Fibroblast of villous mesenchyme (primary cell): Measurements from ENCODE around the gene CYB5B. TPM values are rescaled to one million over a fixed set of nuclear protein-coding genes. Genes with fewer than 3 reads are reported as not detected.
A peak's percentile ranks its signal among the peaks of the same experiment; 100 is the strongest.

Experiments
- DNase-seq: peaks from one replicate; pipeline ENCODE4 v3.0.0-alpha.2; 2010; ENCODE audit warnings: low read depth
- H3K4me3 ChIP-seq: 2 replicates; pipeline ENCODE4 v1.5.1; 2011; ENCODE audit warnings: low read depth, mild to moderate bottlenecking, low read length
- total RNA-seq: library from RNA; depleted of rRNA; stranded (reverse); fragments of >200 nt; gene quantifications from 2 replicates; pipeline ENCODE4 v1.2.3, GENCODE V29; 2012
- TF ChIP-seq, protein P1 (sequence below): IDR thresholded peaks from 2 replicates; pipeline ENCODE4 v1.5.1; 2012; ENCODE audit warnings: low read depth, mild to moderate bottlenecking, low read length; ENCODE audit not compliant: insufficient read depth

Gene CYB5B, protein sequence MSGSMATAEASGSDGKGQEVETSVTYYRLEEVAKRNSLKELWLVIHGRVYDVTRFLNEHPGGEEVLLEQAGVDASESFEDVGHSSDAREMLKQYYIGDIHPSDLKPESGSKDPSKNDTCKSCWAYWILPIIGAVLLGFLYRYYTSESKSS
- 109 and 142 TPM in 2 replicates for total RNA-seq

DNA sequence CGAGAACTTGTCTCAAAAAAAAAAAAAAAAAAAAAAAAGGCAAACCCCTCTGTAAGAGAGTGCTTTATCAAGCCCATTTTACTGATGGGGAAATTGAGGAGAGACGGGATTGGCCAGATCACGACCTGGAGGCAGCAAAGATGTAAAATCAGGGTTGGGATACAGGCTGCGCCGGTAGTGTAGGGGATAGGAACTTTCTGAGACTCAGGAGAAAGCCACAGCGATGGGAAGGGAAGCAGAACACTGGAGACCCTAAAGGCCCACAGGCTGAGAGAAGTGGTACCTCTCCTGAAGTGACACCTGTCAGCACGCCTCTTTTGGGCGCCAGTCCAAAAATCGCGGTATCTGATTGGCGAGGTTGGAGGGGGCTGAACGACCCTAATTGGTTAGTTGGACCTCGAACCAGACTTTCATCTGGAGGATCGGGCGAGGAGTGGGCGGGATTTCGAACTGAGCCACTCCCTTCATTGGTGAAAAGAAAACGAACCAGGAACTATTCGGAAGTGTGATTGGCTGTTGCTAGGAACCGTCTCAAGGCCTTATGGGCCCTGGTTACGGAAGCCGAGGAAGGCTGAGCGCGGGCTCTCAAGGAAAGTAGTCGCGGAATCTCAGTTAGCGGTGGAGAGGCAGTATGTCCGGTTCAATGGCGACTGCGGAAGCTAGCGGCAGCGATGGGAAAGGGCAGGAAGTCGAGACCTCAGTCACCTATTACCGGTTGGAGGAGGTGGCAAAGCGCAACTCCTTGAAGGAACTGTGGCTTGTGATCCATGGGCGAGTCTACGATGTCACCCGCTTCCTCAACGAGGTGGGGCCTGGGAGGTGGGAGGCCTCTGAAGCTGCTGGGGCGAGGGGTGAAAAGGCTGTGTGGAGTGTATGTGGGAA, at the start of gene CYB5B:
Gene CYB5B, plus strand, starts transcription at position 567 of the 882 bp plus-strand sequence. Its CDS starts 65 bp downstream, at position 632.
- peak within 1 kb of the TSS; percentile 95 for H3K4me3 ChIP-seq
- TF ChIP-seq, protein P1, sequence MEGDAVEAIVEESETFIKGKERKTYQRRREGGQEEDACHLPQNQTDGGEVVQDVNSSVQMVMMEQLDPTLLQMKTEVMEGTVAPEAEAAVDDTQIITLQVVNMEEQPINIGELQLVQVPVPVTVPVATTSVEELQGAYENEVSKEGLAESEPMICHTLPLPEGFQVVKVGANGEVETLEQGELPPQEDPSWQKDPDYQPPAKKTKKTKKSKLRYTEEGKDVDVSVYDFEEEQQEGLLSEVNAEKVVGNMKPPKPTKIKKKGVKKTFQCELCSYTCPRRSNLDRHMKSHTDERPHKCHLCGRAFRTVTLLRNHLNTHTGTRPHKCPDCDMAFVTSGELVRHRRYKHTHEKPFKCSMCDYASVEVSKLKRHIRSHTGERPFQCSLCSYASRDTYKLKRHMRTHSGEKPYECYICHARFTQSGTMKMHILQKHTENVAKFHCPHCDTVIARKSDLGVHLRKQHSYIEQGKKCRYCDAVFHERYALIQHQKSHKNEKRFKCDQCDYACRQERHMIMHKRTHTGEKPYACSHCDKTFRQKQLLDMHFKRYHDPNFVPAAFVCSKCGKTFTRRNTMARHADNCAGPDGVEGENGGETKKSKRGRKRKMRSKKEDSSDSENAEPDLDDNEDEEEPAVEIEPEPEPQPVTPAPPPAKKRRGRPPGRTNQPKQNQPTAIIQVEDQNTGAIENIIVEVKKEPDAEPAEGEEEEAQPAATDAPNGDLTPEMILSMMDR: no peak
- peak; percentile 99 for DNase-seq

- DNase-seq: no peak
- no peak overlapping the region for H3K4me3 ChIP-seq
- TF ChIP-seq, protein P1: no peak
These were observed 47.9 kb upstream of the CYB5B start for GRCh38 chr16:69376393-69377059.

DNA sequence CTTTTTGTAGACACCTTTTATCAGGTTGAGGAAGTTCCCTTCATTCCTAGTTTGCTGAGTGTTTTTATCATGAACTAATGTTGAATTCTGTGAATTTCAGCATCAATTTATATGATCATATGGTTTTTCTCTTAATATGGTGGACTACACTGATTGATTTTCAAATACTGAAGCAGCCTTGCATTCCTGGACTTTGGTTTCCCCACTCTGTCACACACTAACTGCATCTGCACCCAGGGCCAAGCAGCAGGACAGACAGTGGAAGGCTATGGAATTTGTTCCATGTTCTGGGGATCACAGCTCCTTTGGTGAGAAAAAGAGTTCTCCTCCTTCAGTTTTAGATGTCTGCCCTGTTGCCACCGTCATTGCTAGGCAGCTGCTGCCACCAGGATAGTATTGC, 46.4 kb upstream of the CYB5B start:
- no peak for DNase-seq
- H3K4me3 ChIP-seq: no peak overlapping the region
- TF ChIP-seq, protein P1: no peak

DNA sequence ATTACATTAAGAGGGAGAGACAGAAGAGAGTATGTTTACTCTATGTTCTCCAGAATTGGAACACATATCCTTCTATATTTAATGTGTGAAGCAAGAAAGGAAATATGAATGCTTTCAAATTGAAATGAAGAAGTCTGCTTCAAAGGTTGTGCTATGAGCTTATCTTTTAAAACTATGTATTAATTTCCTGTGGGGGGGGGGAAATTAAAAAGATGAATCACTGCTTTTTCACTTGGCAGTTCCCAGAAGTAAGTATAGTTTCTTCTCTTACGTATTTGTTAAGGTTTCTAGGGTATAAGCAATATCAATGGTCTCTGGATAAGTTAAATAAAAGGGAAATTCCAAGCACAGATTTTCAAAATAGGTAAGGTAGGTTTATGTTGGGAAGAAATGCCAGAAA, 45.7 kb upstream of the CYB5B start:
- TF ChIP-seq, protein P1: no peak
- H3K4me3 ChIP-seq: no peak overlapping the region
- DNase-seq: no peak

DNA sequence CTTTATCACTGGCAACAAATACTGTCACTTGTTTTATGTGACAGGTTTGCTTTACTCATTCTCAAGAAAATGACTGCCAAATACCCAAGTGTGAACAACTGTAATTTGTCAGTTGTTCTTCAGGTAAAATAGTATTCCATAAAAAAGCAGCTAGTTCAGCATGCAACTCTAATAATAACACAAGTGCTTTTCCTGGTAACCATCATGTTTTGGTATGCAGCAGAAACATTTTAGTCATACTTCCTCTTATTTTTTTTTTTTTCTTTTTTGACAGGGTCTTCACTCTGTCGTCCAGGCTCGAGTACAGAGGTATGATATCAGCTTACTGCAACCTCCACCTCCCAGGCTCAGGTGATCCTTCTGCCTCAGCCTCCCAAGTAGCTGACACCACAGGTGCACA, 43.2 kb upstream of the CYB5B start:
- no peak for DNase-seq
- H3K4me3 ChIP-seq: no peak overlapping the region
- TF ChIP-seq, protein P1: no peak

- no peak overlapping the region for H3K4me3 ChIP-seq
- TF ChIP-seq, protein P1: no peak
- DNase-seq: no peak
These were observed 42.0 kb upstream of the CYB5B start for GRCh38 chr16:69382421-69382820.
